Measurements from ENCODE around the gene EDC4. TPM values are rescaled to one million over a fixed set of nuclear protein-coding genes. Genes with fewer than 3 reads are reported as not detected.

Gene EDC4, protein sequence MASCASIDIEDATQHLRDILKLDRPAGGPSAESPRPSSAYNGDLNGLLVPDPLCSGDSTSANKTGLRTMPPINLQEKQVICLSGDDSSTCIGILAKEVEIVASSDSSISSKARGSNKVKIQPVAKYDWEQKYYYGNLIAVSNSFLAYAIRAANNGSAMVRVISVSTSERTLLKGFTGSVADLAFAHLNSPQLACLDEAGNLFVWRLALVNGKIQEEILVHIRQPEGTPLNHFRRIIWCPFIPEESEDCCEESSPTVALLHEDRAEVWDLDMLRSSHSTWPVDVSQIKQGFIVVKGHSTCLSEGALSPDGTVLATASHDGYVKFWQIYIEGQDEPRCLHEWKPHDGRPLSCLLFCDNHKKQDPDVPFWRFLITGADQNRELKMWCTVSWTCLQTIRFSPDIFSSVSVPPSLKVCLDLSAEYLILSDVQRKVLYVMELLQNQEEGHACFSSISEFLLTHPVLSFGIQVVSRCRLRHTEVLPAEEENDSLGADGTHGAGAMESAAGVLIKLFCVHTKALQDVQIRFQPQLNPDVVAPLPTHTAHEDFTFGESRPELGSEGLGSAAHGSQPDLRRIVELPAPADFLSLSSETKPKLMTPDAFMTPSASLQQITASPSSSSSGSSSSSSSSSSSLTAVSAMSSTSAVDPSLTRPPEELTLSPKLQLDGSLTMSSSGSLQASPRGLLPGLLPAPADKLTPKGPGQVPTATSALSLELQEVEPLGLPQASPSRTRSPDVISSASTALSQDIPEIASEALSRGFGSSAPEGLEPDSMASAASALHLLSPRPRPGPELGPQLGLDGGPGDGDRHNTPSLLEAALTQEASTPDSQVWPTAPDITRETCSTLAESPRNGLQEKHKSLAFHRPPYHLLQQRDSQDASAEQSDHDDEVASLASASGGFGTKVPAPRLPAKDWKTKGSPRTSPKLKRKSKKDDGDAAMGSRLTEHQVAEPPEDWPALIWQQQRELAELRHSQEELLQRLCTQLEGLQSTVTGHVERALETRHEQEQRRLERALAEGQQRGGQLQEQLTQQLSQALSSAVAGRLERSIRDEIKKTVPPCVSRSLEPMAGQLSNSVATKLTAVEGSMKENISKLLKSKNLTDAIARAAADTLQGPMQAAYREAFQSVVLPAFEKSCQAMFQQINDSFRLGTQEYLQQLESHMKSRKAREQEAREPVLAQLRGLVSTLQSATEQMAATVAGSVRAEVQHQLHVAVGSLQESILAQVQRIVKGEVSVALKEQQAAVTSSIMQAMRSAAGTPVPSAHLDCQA (N-terminal part only)
- total RNA-seq = 26.9 and 35.6 TPM in 2 replicates

DNA sequence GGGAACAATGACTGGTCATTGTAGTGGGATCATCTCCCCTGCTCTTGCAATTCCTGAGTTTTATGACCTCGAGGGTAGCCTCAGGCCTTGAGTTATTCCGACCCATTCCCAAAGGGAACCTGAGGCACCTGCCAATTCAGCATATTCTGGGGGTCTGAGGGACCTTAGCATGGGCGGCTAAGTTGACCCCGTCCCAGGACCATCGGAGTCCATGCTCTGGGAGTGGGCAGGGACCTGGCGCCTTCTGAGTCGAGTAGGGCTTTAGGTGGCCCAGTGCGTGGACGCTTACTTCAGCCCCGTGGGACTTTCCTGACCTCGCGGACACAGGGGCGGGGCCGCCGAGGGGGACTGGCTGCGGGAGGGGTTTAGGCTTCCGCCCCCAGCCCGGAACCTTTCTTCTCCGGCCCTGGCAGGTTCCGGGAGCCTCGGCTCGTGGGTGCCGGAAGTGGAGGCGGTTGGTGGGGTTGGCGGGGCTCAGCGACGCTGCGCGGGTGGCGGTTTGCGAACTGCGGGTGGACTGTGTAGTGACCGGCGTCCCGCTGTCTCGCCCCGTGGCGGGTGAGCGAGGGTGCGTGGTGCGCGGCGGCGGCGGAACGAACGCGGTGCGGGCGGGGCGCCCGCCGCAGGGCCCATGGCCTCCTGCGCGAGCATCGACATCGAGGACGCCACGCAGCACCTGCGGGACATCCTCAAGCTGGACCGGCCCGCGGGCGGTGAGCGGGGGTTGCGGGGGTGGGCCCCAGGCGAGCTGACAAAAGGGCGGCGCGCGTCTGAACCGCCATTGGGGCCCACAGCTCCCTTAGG is at the start of gene EDC4:
Gene EDC4, plus strand, starts transcription at position 422 of the 804 bp plus-strand sequence. Its CDS starts 210 bp downstream, at position 632.
- DNase-seq (ENCODE audit: low read depth) (no peak), FAIRE-seq (no peak)
- TF ChIP-seq, protein P1, sequence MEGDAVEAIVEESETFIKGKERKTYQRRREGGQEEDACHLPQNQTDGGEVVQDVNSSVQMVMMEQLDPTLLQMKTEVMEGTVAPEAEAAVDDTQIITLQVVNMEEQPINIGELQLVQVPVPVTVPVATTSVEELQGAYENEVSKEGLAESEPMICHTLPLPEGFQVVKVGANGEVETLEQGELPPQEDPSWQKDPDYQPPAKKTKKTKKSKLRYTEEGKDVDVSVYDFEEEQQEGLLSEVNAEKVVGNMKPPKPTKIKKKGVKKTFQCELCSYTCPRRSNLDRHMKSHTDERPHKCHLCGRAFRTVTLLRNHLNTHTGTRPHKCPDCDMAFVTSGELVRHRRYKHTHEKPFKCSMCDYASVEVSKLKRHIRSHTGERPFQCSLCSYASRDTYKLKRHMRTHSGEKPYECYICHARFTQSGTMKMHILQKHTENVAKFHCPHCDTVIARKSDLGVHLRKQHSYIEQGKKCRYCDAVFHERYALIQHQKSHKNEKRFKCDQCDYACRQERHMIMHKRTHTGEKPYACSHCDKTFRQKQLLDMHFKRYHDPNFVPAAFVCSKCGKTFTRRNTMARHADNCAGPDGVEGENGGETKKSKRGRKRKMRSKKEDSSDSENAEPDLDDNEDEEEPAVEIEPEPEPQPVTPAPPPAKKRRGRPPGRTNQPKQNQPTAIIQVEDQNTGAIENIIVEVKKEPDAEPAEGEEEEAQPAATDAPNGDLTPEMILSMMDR (IDR thresholded peaks at IDR 0.05; ENCODE audit: insufficient read depth, low read length, severe bottlenecking) = no peak
- Histone ChIP-seq H3K36me3 (ENCODE audit: control insufficient read depth, insufficient read depth, low read length) (peaks cover 24% of the 10 kb centered on the region), H3K4me3 (ENCODE audit: low read depth, low read length) (peak within 1 kb of the TSS; percentile 72), H3K27me3 (ENCODE audit: control insufficient read depth, insufficient read depth, low read length) (no peaks in the 10 kb centered on the region)

DNA sequence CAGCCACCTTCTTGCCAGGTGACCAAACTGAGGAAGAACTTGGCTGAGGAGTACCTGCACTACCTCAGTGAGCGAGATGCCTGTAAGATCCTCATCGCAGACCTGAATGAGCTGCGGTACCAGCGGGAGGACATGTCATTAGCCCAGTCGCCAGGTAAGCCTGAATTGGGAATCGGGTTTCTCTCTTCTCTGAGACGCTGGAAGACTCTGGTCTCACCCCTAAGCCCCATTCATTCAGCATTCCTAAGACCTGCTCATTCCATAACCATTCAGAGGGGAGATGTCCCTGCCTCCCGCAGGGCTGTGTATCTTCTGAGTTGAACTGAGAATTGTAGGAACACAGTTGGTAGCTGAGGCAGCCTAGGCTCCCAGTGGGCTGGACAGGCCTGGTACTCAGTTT is 47.7 kb upstream of the EDC4 start:
- DNase-seq (ENCODE audit: low read depth) = no peak
- FAIRE-seq = no peak
- Histone ChIP-seq H3K4me3 (ENCODE audit: low read depth, low read length) (no peak overlapping the region), H3K36me3 (ENCODE audit: control insufficient read depth, insufficient read depth, low read length) (peaks cover 11% of the 10 kb centered on the region), H3K27me3 (ENCODE audit: control insufficient read depth, insufficient read depth, low read length) (no peaks in the 10 kb centered on the region)
- TF ChIP-seq, protein P1 (IDR thresholded peaks at IDR 0.05; ENCODE audit: insufficient read depth, low read length, severe bottlenecking) = no peak

DNA sequence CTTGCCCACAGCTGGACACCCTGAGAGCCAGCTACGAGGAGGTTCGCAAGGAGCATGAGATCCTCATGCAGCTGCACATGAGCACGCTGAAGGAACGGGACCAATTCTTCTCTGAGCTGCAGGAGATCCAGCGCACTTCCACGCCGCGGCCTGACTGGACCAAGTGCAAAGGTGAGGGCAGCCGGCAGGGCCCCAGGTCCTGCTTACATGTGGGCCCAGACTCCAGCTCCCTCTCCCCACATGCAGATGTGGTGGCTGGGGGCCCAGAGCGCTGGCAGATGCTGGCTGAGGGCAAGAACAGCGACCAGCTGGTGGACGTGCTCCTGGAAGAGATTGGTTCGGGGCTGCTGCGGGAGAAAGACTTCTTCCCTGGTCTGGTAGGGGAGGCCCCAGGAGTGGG is 46.9 kb upstream of the EDC4 start:
- Histone ChIP-seq H3K27me3 (ENCODE audit: control insufficient read depth, insufficient read depth, low read length) (no peaks in the 10 kb centered on the region), H3K4me3 (ENCODE audit: low read depth, low read length) (no peak overlapping the region), H3K36me3 (ENCODE audit: control insufficient read depth, insufficient read depth, low read length) (peaks cover 18% of the 10 kb centered on the region)
- DNase-seq (ENCODE audit: low read depth) (no peak), FAIRE-seq (no peak)
- TF ChIP-seq, protein P1 (IDR thresholded peaks at IDR 0.05; ENCODE audit: insufficient read depth, low read length, severe bottlenecking) = no peak

DNA sequence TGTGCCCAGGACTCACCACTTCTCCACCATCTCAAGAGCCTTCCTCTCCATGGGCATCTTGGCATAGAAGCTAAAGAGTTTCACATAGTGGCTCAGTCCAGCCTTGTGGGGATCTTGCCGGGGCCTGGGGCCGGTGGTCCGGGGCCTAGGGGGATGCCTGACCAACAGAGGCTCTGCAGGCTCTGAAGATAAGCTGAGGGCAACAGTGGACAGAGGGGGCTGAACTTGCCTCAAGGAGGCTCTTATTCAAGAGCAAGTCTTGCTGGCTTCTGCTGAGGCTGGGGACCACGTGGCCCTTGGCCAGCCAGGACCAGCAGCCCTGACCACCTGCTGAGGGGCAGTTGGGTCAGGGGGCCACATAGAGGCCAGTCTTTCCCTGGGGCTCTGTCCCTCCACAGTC is 44.2 kb upstream of the EDC4 start:
- H3K36me3 ChIP-seq (ENCODE audit: control insufficient read depth, insufficient read depth, low read length) = peaks cover 23% of the 10 kb centered on the region
- TF ChIP-seq, protein P1 (IDR thresholded peaks at IDR 0.05; ENCODE audit: insufficient read depth, low read length, severe bottlenecking) = no peak
- no peaks in the 10 kb centered on the region for H3K27me3 ChIP-seq (ENCODE audit: control insufficient read depth, insufficient read depth, low read length)
- DNase-seq (ENCODE audit: low read depth) = no peak
- H3K4me3 ChIP-seq (ENCODE audit: low read depth, low read length) = no peak overlapping the region
- no peak for FAIRE-seq

DNA sequence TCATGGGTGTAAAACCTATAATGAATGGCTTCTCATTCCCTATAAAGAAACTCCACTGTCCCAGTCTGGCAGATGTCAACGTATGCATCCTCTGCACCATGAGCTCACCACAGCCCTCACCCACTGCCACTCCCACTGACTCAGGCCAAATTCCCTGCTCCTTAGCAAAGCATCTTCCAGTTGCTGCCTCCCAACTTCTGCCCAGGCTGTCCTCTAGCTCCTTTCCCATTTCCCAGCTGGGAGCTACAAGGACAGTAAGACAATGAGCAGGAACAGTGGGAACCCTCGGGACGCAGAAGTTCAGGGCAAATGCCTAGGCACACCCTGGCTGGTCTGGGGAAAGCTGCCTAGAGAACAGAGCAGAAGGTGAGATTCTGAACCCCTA is 39.8 kb upstream of the EDC4 start:
- TF ChIP-seq, protein P1 (IDR thresholded peaks at IDR 0.05; ENCODE audit: insufficient read depth, low read length, severe bottlenecking) = no peak
- FAIRE-seq = no peak
- Histone ChIP-seq H3K27me3 (ENCODE audit: control insufficient read depth, insufficient read depth, low read length) (no peaks in the 10 kb centered on the region), H3K36me3 (ENCODE audit: control insufficient read depth, insufficient read depth, low read length) (peaks cover 18% of the 10 kb centered on the region), H3K4me3 (ENCODE audit: low read depth, low read length) (peak overlapping the region; percentile 60)
- DNase-seq (ENCODE audit: low read depth) = peak; percentile 82

Measured in bronchial epithelial cell (primary cell).